GM12878 (cell line): Measurements from ENCODE around the gene GPLD1. TPM values are rescaled to one million over a fixed set of nuclear protein-coding genes. Genes with fewer than 3 reads are reported as not detected.

Experiments
- BCLAF1 ChIP-seq: fragments of 450-650 bp; IDR thresholded peaks from 2 replicates; pipeline ENCODE4 v1.6.1; 2017; ENCODE audit warnings: antibody characterized with exemption, mild to moderate bottlenecking, moderate library complexity
- CEBPB ChIP-seq, 2 experiments: fragments of 150-350 bp in 1 of 2; IDR thresholded peaks; 2 replicates each; pipeline ENCODE4 v1.6.1; 2012 to 2014; ENCODE audit warnings: low read depth in 2 of 2, low read length in 2 of 2, borderline replicate concordance in 1 of 2, inconsistent platforms in 1 of 2
- CTCF ChIP-seq, 3 experiments: IDR thresholded peaks in 2 of 3; conservative IDR thresholded peaks in 1 of 3; 2 replicates each; pipeline ENCODE4 v1.5.1; 2011; ENCODE audit warnings: low read depth in 3 of 3, low read length in 3 of 3, mild to moderate bottlenecking in 3 of 3, control low read depth in 2 of 3, moderate library complexity in 2 of 3, inconsistent platforms in 1 of 3, mixed read lengths in 1 of 3; ENCODE audit not compliant: control insufficient read depth in 2 of 3, insufficient read depth in 1 of 3; ENCODE audit errors: extremely low read depth in 1 of 3
- FOXM1 ChIP-seq: IDR thresholded peaks from 2 replicates; pipeline ENCODE4 v1.6.1; 2012; ENCODE audit warnings: low read depth, mild to moderate bottlenecking, inconsistent platforms, low read length, moderate library complexity
- MTA3 ChIP-seq: IDR thresholded peaks from 2 replicates; pipeline ENCODE4 v1.6.1; 2012; ENCODE audit warnings: low read length, inconsistent platforms, borderline replicate concordance
- NR2C2 ChIP-seq: IDR thresholded peaks from 2 replicates; pipeline ENCODE4 v1.6.1; 2011; ENCODE audit warnings: borderline replicate concordance, low read depth; ENCODE audit not compliant: control insufficient read depth, insufficient read length
- PRDM15 ChIP-seq: fragments of 450-650 bp; formaldehyde crosslinking; IDR thresholded peaks from 2 replicates; pipeline ENCODE4 v1.4.0; 2020; ENCODE audit warnings: mild to moderate bottlenecking, moderate library complexity
- REST ChIP-seq: IDR thresholded peaks from 2 replicates; pipeline ENCODE4 v1.6.1; 2012; ENCODE audit warnings: mild to moderate bottlenecking, low read depth, low read length
- SPI1 ChIP-seq: IDR thresholded peaks from 2 replicates; pipeline ENCODE4 v1.6.1; 2011; ENCODE audit warnings: low read depth, mild to moderate bottlenecking, low read length, moderate library complexity, borderline replicate concordance; ENCODE audit not compliant: insufficient read depth
- YY1 ChIP-seq: IDR thresholded peaks from 2 replicates; pipeline ENCODE4 v1.6.1; 2011; ENCODE audit warnings: low read depth, mild to moderate bottlenecking, low read length
- polyA plus RNA-seq, 11 experiments: library from polyadenylated mRNA; depleted of rRNA in 4 of 11; unstranded in 6 of 11; stranded (reverse) in 5 of 11; fragments of >200 nt; fragmentation: Nextera tagmentation in 4 of 11; fragmentation: Illumina TruSeq in 1 of 11; extraction: Ambion mirVana in 4 of 11; extraction: Trizol in 1 of 11; gene quantifications; 1 replicate in 1 of 11; 2 replicates in 10 of 11; pipeline versions ENCODE4 v1.2.1 to v1.2.3, GENCODE V29; 2011 to 2016; ENCODE audit warnings: inconsistent platforms in 2 of 11, missing spikeins in 2 of 11, low read depth in 1 of 11
- total RNA-seq, 4 experiments: library from RNA; depleted of rRNA in 3 of 4; stranded (reverse); fragments of >200 nt in 3 of 4; fragmentation: Illumina TruSeq in 1 of 4; extraction: Trizol in 1 of 4; gene quantifications; 2 replicates each; pipeline versions ENCODE4 v1.2.1 to v1.2.3, GENCODE V29; 2013 to 2021

GPLD1 gene
- total and polyA plus RNA-seq, 10 of the 15 experiments (the other 5 are each of a cell fraction or from before 2014, with no cell fraction given), result 0.04 to 1.0 (median 0.69) TPM

GRCh38 chr6:24454452-24454851 lies 34.9 kb downstream of the GPLD1 start (continued):
- TF ChIP-seq BCLAF1 (no peak), CTCF (IDR thresholded peaks at IDR 0.05 in 2 of 3, conservative IDR thresholded peaks at IDR 0.05 in 1 of 3; ENCODE audit: control insufficient read depth in 2 of 3, extremely low read depth in 1 of 3, insufficient read depth in 1 of 3, low read depth in 3 of 3, low read length in 3 of 3) (no peak), MTA3 (no peak), YY1 (no peak), CEBPB (IDR thresholded peaks at IDR 0.05; ENCODE audit: borderline replicate concordance in 1 of 2, low read depth in 2 of 2, low read length in 2 of 2) (no peak), NR2C2 (no peak), SPI1 (no peak), PRDM15 (no peak), REST (no peak), FOXM1 (no peak)
